ENCODE measurements around the gene SORBS2. TPM values are rescaled to one million over a fixed set of nuclear protein-coding genes. Genes with fewer than 3 reads are reported as not detected.
A peak's percentile ranks its signal among the peaks of the same experiment; 100 is the strongest.

Gene SORBS2
- polyA plus RNA-seq, 3 donors, result 63.0 to 86.9 (median 86.2) TPM

DNA sequence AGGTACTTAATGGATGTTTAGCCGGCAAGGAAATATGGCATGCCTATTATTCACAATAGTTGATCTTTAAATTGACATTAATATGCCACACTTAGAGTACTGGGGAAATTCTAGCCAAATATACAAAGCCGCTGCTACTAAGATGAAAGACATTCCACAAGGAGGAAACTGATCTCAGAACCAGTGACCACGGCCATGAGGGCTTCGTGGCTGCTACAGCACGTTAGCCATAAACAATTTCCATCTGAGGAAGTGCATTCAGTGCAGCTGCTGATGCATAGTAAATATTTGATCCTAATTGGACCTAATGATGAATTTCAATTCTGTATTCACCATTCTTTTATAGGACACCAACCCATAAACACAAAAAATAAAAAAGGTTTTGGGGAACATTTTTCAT lies 59.1 kb downstream of the SORBS2 start:
- no peak for DNase-seq (ENCODE audit: extremely low read depth in 1 of 11, low read depth in 9 of 11, low spot score in 4 of 11)

DNA sequence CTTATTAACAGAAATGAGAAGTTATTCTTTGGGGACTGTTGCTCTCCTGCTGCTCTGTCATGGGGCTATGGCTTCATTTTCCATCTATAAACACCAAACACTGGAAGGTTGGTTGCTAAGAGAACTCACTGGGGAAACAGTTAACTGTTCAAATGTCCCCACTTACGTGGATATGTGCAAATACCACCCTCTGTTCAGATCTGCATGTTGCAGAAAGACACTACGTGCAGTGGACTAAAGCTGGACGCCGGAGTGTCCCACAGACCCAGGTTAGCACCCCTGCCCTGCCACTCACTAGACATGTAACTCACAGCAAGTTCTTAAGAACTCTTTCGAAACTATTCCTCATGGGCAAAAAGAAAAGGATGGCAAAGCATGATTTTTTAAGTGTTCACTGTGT lies 62.1 kb downstream of the SORBS2 start:
- no peak for DNase-seq (ENCODE audit: extremely low read depth in 1 of 11, low read depth in 9 of 11, low spot score in 4 of 11)

DNA sequence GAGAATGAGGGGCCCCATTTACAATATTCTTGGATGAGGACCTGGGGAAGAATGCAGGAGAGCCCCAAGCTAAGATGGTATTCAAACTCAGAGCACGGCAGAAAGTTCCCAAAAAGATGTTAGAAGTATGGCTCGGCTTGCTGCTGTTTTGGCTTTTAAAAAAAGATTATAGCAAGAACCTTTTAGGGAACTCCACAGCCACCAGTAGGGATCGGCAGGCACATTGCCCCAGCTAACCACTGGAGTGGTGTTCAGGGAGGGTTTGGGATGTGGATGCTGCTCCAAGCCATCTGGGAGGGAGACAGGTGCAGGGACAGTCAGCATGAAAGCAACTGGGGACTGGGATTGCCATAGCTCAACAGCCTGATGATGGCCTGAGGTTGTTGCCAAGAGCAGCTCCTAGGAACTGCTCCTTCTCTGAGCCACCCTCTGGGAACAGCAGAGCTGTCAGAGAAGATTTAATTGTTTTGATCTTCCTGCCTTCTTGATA lies 63.0 kb downstream of the SORBS2 start:
- DNase-seq (ENCODE audit: extremely low read depth in 1 of 11, low read depth in 9 of 11, low spot score in 4 of 11), result no peak

DNA sequence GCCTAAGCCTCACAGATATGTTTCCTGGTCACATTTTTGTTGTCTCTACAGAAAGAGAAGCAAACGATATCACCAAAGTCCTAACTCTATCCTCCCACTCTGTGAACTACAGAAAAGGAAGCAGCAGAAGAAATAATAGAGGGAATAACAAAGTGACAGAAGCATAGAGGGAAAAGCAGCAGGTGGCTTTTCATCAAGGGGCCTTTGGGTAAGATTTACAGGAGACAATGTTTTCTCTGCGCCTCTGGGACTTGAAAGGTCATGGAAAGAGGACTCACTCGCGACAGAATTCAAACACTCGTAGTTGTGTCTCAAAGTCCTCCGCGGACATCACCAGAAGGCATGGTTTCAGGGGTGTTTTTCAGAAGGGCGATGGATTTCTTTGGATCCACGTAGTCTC lies 66.1 kb downstream of the SORBS2 start:
- no peak for DNase-seq (ENCODE audit: extremely low read depth in 1 of 11, low read depth in 9 of 11, low spot score in 4 of 11)

DNA sequence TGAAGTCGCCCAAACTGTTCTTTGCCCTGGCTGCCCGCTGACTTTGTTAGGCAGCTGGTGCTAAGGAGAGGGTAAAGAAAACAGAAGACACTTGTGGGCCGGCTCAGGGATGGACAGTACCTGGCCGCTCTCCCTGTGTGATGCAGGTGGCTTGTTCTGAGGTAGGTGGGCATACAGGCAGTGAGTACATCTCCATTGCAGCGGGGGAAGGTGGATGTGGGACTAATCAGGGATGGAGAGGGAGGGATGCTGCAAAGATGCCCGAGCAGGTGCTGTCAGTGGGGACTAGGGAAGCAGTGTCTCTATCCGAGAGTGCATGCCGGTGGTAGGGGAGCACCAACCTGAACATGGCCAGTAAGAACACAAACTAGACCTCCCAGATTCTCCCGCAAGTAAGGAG lies 67.0 kb downstream of the SORBS2 start:
- no peak for DNase-seq (ENCODE audit: extremely low read depth in 1 of 11, low read depth in 9 of 11, low spot score in 4 of 11)

GRCh38 chr4:185744488-185744862 lies 67.5 kb downstream of the SORBS2 start:
- DNase-seq (ENCODE audit: extremely low read depth in 1 of 11, low read depth in 9 of 11, low spot score in 4 of 11), result no peak

DNA sequence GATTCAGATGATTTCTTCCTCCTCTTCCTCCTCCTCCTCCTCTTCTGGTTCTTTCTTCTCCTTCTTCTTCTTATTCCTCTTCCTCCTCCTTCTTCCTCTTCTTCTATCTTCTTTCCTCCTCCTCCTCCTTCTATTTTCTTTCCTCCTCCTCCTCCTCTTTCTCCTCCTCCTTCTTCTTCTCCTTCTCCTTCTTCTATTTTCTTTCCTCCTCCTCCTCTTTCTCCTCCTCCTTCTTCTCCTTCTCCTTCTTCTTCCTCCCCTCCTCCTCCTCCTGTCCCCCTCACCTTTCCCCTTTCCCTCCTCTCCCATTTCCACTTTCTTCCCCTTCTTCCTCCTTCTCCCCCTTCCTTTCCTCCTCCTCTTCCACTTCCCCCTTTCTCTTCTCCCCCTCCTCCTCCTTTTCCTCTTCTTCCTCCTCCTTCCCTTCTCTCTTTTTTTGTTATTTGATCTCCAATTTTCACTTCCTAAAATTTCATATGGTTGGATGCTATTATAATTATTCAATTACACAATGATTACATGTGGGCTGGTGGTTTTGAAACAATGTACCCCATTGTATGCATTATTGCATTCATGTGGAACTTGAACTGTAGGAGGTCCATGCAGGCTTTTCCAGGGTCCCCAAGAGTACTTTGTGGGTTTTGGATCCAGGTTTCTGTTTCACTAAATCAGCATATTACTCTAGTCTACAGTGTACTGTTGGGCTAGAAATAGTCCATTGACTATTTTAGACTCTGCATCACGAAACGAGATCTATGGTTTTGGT lies 68.1 kb downstream of the SORBS2 start:
- no peak for DNase-seq (ENCODE audit: extremely low read depth in 1 of 11, low read depth in 9 of 11, low spot score in 4 of 11)

DNA sequence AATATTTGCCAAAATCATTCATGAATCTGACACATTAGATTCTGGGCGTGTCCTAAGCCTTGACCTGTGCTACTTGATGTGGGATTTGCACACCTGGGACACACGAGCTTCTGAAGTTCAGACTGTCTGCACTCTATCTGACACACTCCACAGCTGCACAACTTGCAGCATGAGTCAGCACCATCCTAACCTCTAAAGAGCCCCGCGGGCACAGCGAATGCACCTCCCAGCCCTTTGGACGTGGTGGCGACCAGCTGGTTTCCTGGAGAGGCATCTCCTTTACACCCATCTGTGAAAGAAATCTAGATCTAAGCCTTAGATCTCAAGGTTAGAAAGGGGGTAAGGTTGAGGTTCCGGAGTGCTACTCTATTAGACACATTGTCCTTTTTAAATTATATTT lies 69.2 kb downstream of the SORBS2 start:
- DNase-seq (ENCODE audit: extremely low read depth in 1 of 11, low read depth in 9 of 11, low spot score in 4 of 11), result no peak

- no peak for DNase-seq (ENCODE audit: extremely low read depth in 1 of 11, low read depth in 9 of 11, low spot score in 4 of 11)
Measured at GRCh38 chr4:185741795-185742194, 70.2 kb downstream of the SORBS2 start.

GRCh38 chr4:185740471-185740873 lies 71.5 kb downstream of the SORBS2 start:
- DNase-seq (ENCODE audit: extremely low read depth in 1 of 11, low read depth in 9 of 11, low spot score in 4 of 11), result no peak

GRCh38 chr4:185738820-185739219 lies 73.2 kb downstream of the SORBS2 start:
- DNase-seq (ENCODE audit: extremely low read depth in 1 of 11, low read depth in 9 of 11, low spot score in 4 of 11), result no peak

- DNase-seq (ENCODE audit: extremely low read depth in 1 of 11, low read depth in 9 of 11, low spot score in 4 of 11), result peak in 6 of 11 donors; percentile 53 to 75 (median 66)
Measured at GRCh38 chr4:185738038-185738552, 73.9 kb downstream of the SORBS2 start.

DNA sequence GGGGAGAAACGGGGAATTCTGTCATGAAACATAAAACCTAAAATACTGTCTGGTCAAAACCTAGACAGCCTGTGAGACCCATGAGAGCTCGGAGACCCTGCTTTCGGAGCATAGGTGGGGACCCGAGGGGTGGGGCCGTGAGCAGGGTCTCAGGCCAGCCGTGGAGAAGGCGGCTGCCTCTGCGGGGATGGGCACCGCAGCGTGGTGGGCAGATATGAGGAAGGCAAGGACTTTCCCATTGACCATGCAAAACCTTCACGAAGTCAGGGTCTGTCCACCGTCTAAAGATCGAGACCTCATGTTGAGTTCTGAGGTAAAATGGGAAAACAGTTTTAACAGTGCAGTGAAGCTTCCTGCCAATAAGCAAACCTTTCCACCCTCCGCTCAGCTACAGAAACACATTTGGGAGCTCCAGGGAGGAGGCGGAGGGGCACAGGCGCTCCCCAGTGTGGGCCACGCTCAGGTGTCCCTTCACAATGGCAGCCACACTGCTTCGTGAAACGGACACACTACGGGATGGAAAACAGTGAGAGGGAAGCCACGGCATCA lies 74.4 kb downstream of the SORBS2 start:
- DNase-seq (ENCODE audit: extremely low read depth in 1 of 11, low read depth in 9 of 11, low spot score in 4 of 11), result no peak

- DNase-seq (ENCODE audit: extremely low read depth in 1 of 11, low read depth in 9 of 11, low spot score in 4 of 11), result no peak
Measured at GRCh38 chr4:185736882-185737281, 75.1 kb downstream of the SORBS2 start.

DNA sequence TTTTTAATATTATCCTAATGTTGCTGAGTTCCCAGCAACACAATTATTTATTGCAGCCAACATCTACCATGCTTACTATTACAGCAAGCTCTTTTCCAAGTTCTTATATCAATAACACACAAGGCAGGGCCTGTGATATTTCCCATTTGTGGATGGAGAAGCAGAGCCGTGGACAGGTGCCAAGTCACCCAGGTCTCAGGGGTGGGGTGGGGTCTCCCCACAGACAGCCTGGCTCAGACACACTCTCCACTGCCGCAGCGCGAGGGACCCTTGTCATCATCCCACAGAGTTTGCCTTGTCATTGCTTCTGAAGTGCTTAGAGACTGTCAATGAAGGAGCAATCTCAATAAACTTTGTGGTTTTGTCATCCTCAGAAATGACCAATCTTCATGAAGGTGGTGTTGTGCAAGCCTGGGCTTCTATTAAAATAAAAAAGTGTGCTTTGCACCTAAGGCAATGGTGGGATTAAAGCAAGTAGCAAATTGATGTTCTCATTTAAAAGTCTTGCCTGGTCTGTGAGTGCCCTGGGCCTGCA lies 76.1 kb downstream of the SORBS2 start:
- no peak for DNase-seq (ENCODE audit: extremely low read depth in 1 of 11, low read depth in 9 of 11, low spot score in 4 of 11)

DNA sequence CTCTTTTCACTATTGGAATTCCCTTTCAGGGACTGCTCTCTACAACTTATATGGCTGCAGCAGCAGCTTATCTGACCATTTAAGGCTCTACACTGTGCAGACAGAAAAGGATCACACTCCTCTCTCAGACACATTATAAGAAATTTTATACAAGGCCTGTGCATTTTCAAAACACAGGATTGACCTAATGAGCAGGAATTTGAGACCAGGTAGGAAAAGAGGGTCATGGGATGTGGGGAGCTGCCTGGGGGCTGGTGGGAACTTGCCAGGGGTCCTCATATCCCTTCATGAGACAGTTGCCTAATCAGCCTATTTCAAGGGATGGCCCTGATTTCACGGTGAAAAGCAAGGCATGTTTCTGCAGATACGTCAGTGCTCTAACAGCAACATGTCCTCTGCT lies 77.1 kb downstream of the SORBS2 start:
- DNase-seq (ENCODE audit: extremely low read depth in 1 of 11, low read depth in 9 of 11, low spot score in 4 of 11), result no peak

GRCh38 chr4:185734214-185734613 lies 77.8 kb downstream of the SORBS2 start:
- DNase-seq (ENCODE audit: extremely low read depth in 1 of 11, low read depth in 9 of 11, low spot score in 4 of 11), result no peak

- DNase-seq (ENCODE audit: extremely low read depth in 1 of 11, low read depth in 9 of 11, low spot score in 4 of 11), result no peak
Measured at GRCh38 chr4:185730849-185731608, 81.0 kb downstream of the SORBS2 start.

DNA sequence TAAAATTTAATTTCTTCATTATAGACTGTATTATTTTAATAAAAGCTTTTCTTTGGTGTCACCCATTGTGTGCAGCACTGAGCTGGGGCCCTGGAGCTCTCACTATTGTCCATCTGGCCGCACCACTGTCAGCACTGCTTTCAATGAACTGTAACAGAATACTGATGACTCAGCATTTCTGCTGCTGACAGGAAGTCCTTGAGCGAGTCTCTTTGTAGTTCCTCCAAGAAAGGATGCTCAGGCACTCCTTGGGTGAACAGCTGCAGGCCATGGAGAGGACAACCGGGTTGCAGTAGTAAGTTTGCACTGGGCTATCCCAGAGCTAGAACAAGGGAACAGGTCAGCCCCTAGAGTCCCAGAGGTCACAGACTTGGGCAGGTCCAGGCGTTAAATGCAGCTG lies 81.6 kb downstream of the SORBS2 start:
- no peak for DNase-seq (ENCODE audit: extremely low read depth in 1 of 11, low read depth in 9 of 11, low spot score in 4 of 11)

GRCh38 chr4:185729391-185729804 lies 82.6 kb downstream of the SORBS2 start:
- DNase-seq (ENCODE audit: extremely low read depth in 1 of 11, low read depth in 9 of 11, low spot score in 4 of 11), result no peak
